ENCODE data around the gene DEK.

Gene DEK

GRCh38 chr6:18212231-18212630 is 52.1 kb downstream of the DEK start:
- no peak for ATAC-seq

GRCh38 chr6:18211338-18211737 is 53.0 kb downstream of the DEK start:
- ATAC-seq, result no peak
- TF ChIP-seq TOX (CRISPR knock-in tag; IDR thresholded peaks at IDR 0.05; ENCODE audit: borderline replicate concordance) (no peak), ZNF8 (CRISPR knock-in tag; IDR thresholded peaks at IDR 0.05) (no peak), SNAI2 (CRISPR knock-in tag; IDR thresholded peaks at IDR 0.05) (no peak), ARNTL (CRISPR knock-in tag; IDR thresholded peaks at IDR 0.05; ENCODE audit: borderline replicate concordance, low read depth) (no peak), TSHZ2 (CRISPR knock-in tag; IDR thresholded peaks at IDR 0.05) (no peak), ZFP3 (CRISPR knock-in tag; IDR thresholded peaks at IDR 0.05) (no peak), PATZ1 (CRISPR knock-in tag; IDR thresholded peaks at IDR 0.05; ENCODE audit: borderline replicate concordance) (no peak), POU6F1 (CRISPR knock-in tag; IDR thresholded peaks at IDR 0.05; ENCODE audit: borderline replicate concordance, low read depth) (no peak), CREB5 (CRISPR knock-in tag; IDR thresholded peaks at IDR 0.05; ENCODE audit: low read depth) (no peak), PPARA (CRISPR knock-in tag; IDR thresholded peaks at IDR 0.05; ENCODE audit: borderline replicate concordance) (no peak), ZNF70 (CRISPR knock-in tag; IDR thresholded peaks at IDR 0.05) (no peak), ZFP30 (CRISPR knock-in tag; IDR thresholded peaks at IDR 0.05) (no peak), ESRRG (CRISPR knock-in tag; IDR thresholded peaks at IDR 0.05) (no peak), CSDC2 (CRISPR knock-in tag; IDR thresholded peaks at IDR 0.05) (no peak)

More at GRCh38 chr6:18212231-18212630, 52.1 kb downstream of the DEK start:
- no peak for TF ChIP-seq SNAI2 (CRISPR knock-in tag; IDR thresholded peaks at IDR 0.05)

- no peak for TF ChIP-seq BACH2 (CRISPR knock-in tag; IDR thresholded peaks at IDR 0.05; ENCODE audit: borderline replicate concordance)
- no peak for TF ChIP-seq PATZ1 (CRISPR knock-in tag; IDR thresholded peaks at IDR 0.05; ENCODE audit: borderline replicate concordance)
- no peak for TF ChIP-seq ZNF565 (CRISPR knock-in tag; conservative IDR thresholded peaks at IDR 0.05; ENCODE audit: low read depth)
- no peak for TF ChIP-seq ZFP3 (CRISPR knock-in tag; IDR thresholded peaks at IDR 0.05)
- TF ChIP-seq TCF4 (CRISPR knock-in tag; IDR thresholded peaks at IDR 0.05; ENCODE audit: borderline replicate concordance), result no peak
- TF ChIP-seq ZFP30 (CRISPR knock-in tag; IDR thresholded peaks at IDR 0.05), result no peak
- no peak for TF ChIP-seq TSHZ2 (CRISPR knock-in tag; IDR thresholded peaks at IDR 0.05)
- no peak for TF ChIP-seq SNAI2 (CRISPR knock-in tag; IDR thresholded peaks at IDR 0.05)
- no peak for ATAC-seq
Observed at GRCh38 chr6:18210707-18211106, 53.6 kb downstream of the DEK start.

Data from SK-N-SH treated with all-trans-retinoic acid at 6 μM for 48 hours (cell line).